Astrocyte of the cerebellum (primary cell): ENCODE data around the gene AFAP1L1.

Experiments
- DNase-seq: peaks from one replicate; pipeline ENCODE4 v3.0.0-alpha.2; 2011; ENCODE audit warnings: low read depth
- H3K4me3 ChIP-seq: 2 replicates; pipeline ENCODE4 v1.5.1; 2011; ENCODE audit warnings: mild to moderate bottlenecking, low read depth, low read length, moderate library complexity
- in situ Hi-C: cut with HindIII; loops from 2 replicates; pipeline ENCODE4 v1.10.0; 2017; ENCODE audit warnings: low sequenced_read_pairs
- TF ChIP-seq, protein P1 (sequence below): IDR thresholded peaks from 2 replicates; pipeline ENCODE4 v1.5.1; 2012; ENCODE audit warnings: low read length, low read depth, moderate library complexity, mild to moderate bottlenecking; ENCODE audit errors: missing control alignments

The AFAP1L1 gene

DNA sequence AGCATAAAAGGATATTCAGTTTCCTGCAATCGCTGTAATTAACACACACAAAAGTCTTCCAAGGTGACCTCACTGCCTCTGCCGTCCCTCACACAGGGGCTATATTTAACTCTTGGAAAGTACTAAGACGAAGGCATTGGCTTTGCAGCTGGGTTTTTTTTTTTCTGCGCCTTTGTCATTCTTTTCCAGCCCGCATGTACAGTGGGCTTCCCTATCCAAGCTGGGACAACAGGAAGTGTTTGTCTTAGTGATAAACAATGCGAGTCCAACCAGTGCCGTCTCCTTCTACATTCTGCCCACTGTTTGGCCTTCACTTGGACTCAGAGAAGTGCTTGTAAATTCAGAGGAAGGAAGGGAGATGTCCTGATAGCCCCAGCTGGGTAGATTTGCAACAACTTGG, 17.6 kb downstream of the AFAP1L1 start:
- H3K4me3 ChIP-seq: no peak overlapping the region
- in situ Hi-C loops: no loop called here
- TF ChIP-seq, protein P1, sequence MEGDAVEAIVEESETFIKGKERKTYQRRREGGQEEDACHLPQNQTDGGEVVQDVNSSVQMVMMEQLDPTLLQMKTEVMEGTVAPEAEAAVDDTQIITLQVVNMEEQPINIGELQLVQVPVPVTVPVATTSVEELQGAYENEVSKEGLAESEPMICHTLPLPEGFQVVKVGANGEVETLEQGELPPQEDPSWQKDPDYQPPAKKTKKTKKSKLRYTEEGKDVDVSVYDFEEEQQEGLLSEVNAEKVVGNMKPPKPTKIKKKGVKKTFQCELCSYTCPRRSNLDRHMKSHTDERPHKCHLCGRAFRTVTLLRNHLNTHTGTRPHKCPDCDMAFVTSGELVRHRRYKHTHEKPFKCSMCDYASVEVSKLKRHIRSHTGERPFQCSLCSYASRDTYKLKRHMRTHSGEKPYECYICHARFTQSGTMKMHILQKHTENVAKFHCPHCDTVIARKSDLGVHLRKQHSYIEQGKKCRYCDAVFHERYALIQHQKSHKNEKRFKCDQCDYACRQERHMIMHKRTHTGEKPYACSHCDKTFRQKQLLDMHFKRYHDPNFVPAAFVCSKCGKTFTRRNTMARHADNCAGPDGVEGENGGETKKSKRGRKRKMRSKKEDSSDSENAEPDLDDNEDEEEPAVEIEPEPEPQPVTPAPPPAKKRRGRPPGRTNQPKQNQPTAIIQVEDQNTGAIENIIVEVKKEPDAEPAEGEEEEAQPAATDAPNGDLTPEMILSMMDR: no peak
- no peak for DNase-seq

GRCh38 chr5:149294872-149295829, 23.5 kb downstream of the AFAP1L1 start:
- H3K4me3 ChIP-seq: no peak overlapping the region
- TF ChIP-seq, protein P1: no peak
- in situ Hi-C loops: no loop called here
- no peak for DNase-seq

GRCh38 chr5:149297340-149298025, 25.8 kb downstream of the AFAP1L1 start:
- TF ChIP-seq, protein P1: no peak
- no peak overlapping the region for H3K4me3 ChIP-seq
- in situ Hi-C loops: no loop called here
- DNase-seq: no peak

DNA sequence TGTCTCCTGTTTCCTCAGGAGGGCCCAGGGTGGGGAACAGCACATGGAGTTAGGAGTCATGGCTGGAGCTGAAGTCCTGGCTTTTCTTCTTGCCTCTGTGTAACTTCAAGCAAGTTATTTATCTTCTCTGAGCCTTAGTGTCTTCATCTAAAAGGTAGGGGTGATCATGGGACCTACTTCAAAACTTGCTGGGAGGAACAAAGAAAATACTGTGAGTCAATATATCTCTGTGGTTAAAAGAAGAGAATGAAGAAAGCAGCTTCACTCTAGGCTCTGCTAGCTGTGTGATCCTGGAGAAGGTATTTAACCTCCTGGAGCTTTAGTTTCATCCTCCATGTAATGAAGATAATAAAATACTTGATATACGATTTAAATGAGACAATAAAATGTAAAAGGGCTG, 26.5 kb downstream of the AFAP1L1 start:
- no peak overlapping the region for H3K4me3 ChIP-seq
- in situ Hi-C loops: no loop called here
- TF ChIP-seq, protein P1: no peak
- DNase-seq: no peak

DNA sequence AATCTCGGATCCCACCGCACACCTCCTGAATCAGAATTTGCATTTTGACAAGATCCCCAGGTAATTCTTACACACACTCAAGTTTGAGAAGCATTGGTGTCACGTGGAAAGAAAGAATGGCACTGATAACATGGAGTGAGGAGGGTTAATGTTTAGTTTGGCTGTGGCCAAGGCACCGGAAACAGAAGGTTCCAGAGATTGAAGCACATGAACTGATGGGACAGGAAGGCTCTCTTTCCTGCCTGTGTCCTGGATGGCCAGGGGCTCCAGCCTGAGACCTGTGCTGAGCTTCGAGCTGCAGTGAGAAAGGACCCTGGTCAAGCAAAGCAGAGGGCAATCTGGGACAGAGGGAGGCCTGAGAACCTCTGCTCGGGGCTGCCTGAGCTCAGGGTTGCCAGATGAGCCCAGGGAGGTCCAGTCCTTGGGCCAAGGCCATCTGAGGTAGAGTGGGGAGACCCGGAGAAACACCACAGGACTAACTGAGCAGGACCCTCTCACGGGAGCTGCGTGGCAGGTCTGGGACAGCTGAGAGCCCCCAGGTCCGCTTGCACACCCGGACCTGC, 27.3 kb downstream of the AFAP1L1 start:
- in situ Hi-C loops: no loop called here
- no peak overlapping the region for H3K4me3 ChIP-seq
- TF ChIP-seq, protein P1: no peak
- no peak for DNase-seq

DNA sequence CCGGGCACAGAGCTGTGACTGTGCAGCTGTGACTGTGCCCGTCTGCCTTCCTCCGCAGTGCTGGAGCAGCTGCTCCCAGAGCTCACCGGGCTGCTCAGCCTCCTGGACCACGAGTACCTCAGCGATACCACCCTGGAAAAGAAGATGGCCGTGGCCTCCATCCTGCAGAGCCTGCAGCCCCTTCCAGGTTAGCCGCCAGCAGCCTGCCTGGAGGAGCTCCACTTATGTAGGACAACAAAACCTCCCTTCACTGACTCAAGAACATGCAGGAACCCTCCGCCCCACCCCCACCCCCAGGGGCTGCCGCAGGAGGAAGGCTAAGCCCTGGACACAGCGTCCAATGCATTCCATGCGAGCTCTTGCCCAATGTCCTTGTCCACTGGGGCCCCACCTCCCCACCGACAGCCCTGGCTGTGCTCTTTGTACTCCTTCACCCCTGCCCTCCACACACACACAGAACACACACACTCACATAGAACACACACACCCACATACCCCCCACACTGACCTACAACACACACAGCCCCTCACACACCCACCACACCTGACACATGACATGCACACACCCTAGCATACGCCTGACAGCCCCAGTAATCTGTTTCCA, 27.9 kb downstream of the AFAP1L1 start:
- no peak for DNase-seq
- in situ Hi-C loops: no loop called here
- no peak overlapping the region for H3K4me3 ChIP-seq
- TF ChIP-seq, protein P1: no peak
